ENCODE data around the gene HIBADH.

GRCh38 chr7:27603813-27604212 is 58.9 kb downstream of the HIBADH start:
- no peak for TF ChIP-seq FOXK2 (IDR thresholded peaks at IDR 0.05)
- no peak for TF ChIP-seq LEF1 (IDR thresholded peaks at IDR 0.05; ENCODE audit: borderline replicate concordance)
- TF ChIP-seq SP1 (IDR thresholded peaks at IDR 0.05): no peak
- no peak for TF ChIP-seq BHLHE40 (IDR thresholded peaks at IDR 0.05; ENCODE audit: borderline replicate concordance)
- no peak for TF ChIP-seq ELF4 (IDR thresholded peaks at IDR 0.05)
- no peak for TF ChIP-seq FOXA1 (IDR thresholded peaks at IDR 0.05)
- TF ChIP-seq FOXM1 (IDR thresholded peaks at IDR 0.05; ENCODE audit: borderline replicate concordance): no peak
- TF ChIP-seq ZNF384 (IDR thresholded peaks at IDR 0.05): no peak
- no peak for TF ChIP-seq SUZ12 (IDR thresholded peaks at IDR 0.05)
- TF ChIP-seq HDGF (IDR thresholded peaks at IDR 0.05; ENCODE audit: borderline replicate concordance): no peak
- no peak for TF ChIP-seq TARDBP (IDR thresholded peaks at IDR 0.05)
- TF ChIP-seq PKNOX1 (IDR thresholded peaks at IDR 0.05): no peak
